Panc1 (cell line): ENCODE data around the gene VTI1A. TPM values are rescaled to one million over a fixed set of nuclear protein-coding genes. Genes with fewer than 3 reads are reported as not detected.

ENCODE experiments used
- ATAC-seq: fragments of 200-7000 bp; cut with Tn5 transposase; 2 replicates; pipeline ENCODE4 v1.9.1; 2020; ENCODE audit warnings: mild to moderate bottlenecking, moderate library complexity
- BruUV-seq: library from RNA; stranded (reverse); fragments of 400-500 nt; replicated peaks from 2 replicates; lab custom pipeline; 2021; lab: Mats Ljungman, UMichigan
- CTCF ChIA-PET: fragments of 300-600 bp; sonication (Branson Sonifier 250); formaldehyde crosslinking; loops from one replicate; lab custom pipeline; 2022; ENCODE audit warnings: antibody characterized with exemption; lab: Charles Lee
- POLR2A ChIA-PET: fragments of 300-600 bp; sonication (Branson Sonifier 250); formaldehyde crosslinking; loops from one replicate; lab custom pipeline; 2022; ENCODE audit warnings: antibody characterized with exemption; lab: Charles Lee
- DNase-seq: peaks from one replicate; pipeline ENCODE4 v3.0.0-alpha.2; 2010; ENCODE audit warnings: low read depth, low spot score
- H3K27ac ChIP-seq: 2 replicates; pipeline ENCODE4 v1.5.1; 2011; ENCODE audit warnings: mild to moderate bottlenecking, low read length, inconsistent platforms
- H3K27me3 ChIP-seq: fragments of 200-500 bp; sonication (Bioruptor generic); 2 replicates; pipeline ENCODE4 v1.6.0; 2014; ENCODE audit warnings: low read length, inconsistent platforms; ENCODE audit not compliant: control insufficient read depth, insufficient read depth
- H3K36me3 ChIP-seq: fragments of 200-500 bp; sonication (Bioruptor generic); 2 replicates; pipeline ENCODE4 v1.5.1; 2014; ENCODE audit warnings: inconsistent platforms, mild to moderate bottlenecking, low read length, moderate library complexity; ENCODE audit not compliant: control insufficient read depth, insufficient read depth
- H3K4me1 ChIP-seq: 2 replicates; pipeline ENCODE4 v1.5.1; 2011; ENCODE audit warnings: inconsistent platforms, mild to moderate bottlenecking, low read length, moderate library complexity; ENCODE audit not compliant: control insufficient read depth, insufficient read depth
- H3K4me3 ChIP-seq, 2 experiments: 2 replicates each; pipeline ENCODE4 v1.5.1; 2011 to 2012; ENCODE audit warnings: low read depth in 2 of 2, low read length in 2 of 2, mild to moderate bottlenecking in 2 of 2, inconsistent platforms in 1 of 2, moderate library complexity in 1 of 2
- H3K9me3 ChIP-seq: fragments of 200-500 bp; sonication (Bioruptor generic); 2 replicates; pipeline ENCODE4 v1.5.1; 2014; ENCODE audit warnings: low read depth, mild to moderate bottlenecking, inconsistent platforms, low read length, moderate library complexity; ENCODE audit not compliant: control insufficient read depth, insufficient read depth
- CTCF ChIP-seq: fragments of 450-650 bp; IDR thresholded peaks from 2 replicates; pipeline ENCODE4 v1.5.1; 2017; ENCODE audit warnings: mild to moderate bottlenecking
- POLR2AphosphoS5 ChIP-seq: IDR thresholded peaks from 2 replicates; pipeline ENCODE4 v1.6.1; 2012; ENCODE audit warnings: mild to moderate bottlenecking, low read depth, low read length, moderate library complexity
- REST ChIP-seq, 2 experiments: IDR thresholded peaks; 2 replicates each; pipeline ENCODE4 v1.6.1; 2011 to 2012; ENCODE audit warnings: low read depth in 2 of 2, control low read depth in 1 of 2, low read length in 1 of 2, mild to moderate bottlenecking in 1 of 2, moderate library complexity in 1 of 2; ENCODE audit not compliant: insufficient read depth in 1 of 2
- SIN3A ChIP-seq: IDR thresholded peaks from 2 replicates; pipeline ENCODE4 v1.6.1; 2012; ENCODE audit warnings: low read depth, mild to moderate bottlenecking, low read length, moderate library complexity, borderline replicate concordance; ENCODE audit not compliant: insufficient read depth
- TCF7L2 ChIP-seq: IDR thresholded peaks from 2 replicates; pipeline ENCODE4 v1.6.1; 2011; ENCODE audit warnings: mild to moderate bottlenecking, low read depth, low read length, inconsistent platforms
- in situ Hi-C: cut with HindIII; loops from 2 replicates; pipeline ENCODE4 v1.10.0; 2016; ENCODE audit warnings: low sequenced_read_pairs, low pct_unique_long_range_greater_than_20kb
- intact Hi-C: fragments of 100-400 bp; cut with micrococcal nuclease; formaldehyde crosslinking; loops from one replicate; pipeline ENCODE4 v1.10.0; 2022; ENCODE audit not compliant: unreplicated experiment
- total RNA-seq: library from RNA; stranded (reverse); gene quantifications from one replicate; pipeline ENCODE4 v1.2.1, GENCODE V29; 2021; ENCODE audit not compliant: unreplicated experiment

VTI1A gene
- total RNA-seq, 1 experiment from 2014 or later, result 36.3 TPM

- Histone ChIP-seq H3K36me3 (no peaks in the 10 kb centered on the region), H3K27me3 (no peaks in the 10 kb centered on the region), H3K27ac (no peak overlapping the region), H3K9me3 (no peaks in the 10 kb centered on the region), H3K4me3 (no peak overlapping the region), H3K4me1 (peaks cover 10% of the 10 kb centered on the region; the same call in 1 of the 2 replicates)
- no TSS peak for BruUV-seq
- ATAC-seq, result no peak
- TF ChIP-seq REST (IDR thresholded peaks at IDR 0.05; ENCODE audit: insufficient read depth in 1 of 2, low read depth in 2 of 2, low read length in 1 of 2) (no peak), POLR2AphosphoS5 (no peak), SIN3A (no peak), TCF7L2 (no peak), CTCF (no peak)
- in situ Hi-C loops, result no loop called here
- ChIA-PET CTCF (no interaction called here), POLR2A (no interaction called here)
- intact Hi-C loops, result no loop called here
- DNase-seq, result no peak
These were observed 292.8 kb downstream of the VTI1A start for GRCh38 chr10:112739592-112740353.

- in situ Hi-C loops (no loop called here), intact Hi-C loops (no loop called here)
- H3K4me1 ChIP-seq, result peaks cover 10% of the 10 kb centered on the region; the same call in 1 of the 2 replicates
- H3K4me3 ChIP-seq, result no peak overlapping the region
- peak overlapping the region; percentile 24; the same call in 1 of the 2 replicates for H3K27ac ChIP-seq
- BruUV-seq, result no TSS peak
- peak; percentile 17; the same call in 1 of the 2 replicates for ATAC-seq
- no peaks in the 10 kb centered on the region for H3K9me3 ChIP-seq
- ChIA-PET POLR2A (interaction anchor here (0.7 kb wide), 1 partner anchor 12 kb away, joined by 3 read pairs; no protein-coding TSS in a partner anchor), CTCF (no interaction called here)
- no peak for TF ChIP-seq POLR2AphosphoS5
- no peak for TF ChIP-seq REST (IDR thresholded peaks at IDR 0.05; ENCODE audit: insufficient read depth in 1 of 2, low read depth in 2 of 2, low read length in 1 of 2)
- TF ChIP-seq CTCF, result no peak
- no peaks in the 10 kb centered on the region for H3K36me3 ChIP-seq
- H3K27me3 ChIP-seq, result no peaks in the 10 kb centered on the region
- DNase-seq, result no peak
These were observed 294.9 kb downstream of the VTI1A start for GRCh38 chr10:112741830-112742402.
